Measurements from ENCODE around the gene PHOSPHO1.

The PHOSPHO1 gene

GRCh38 chr17:49217651-49218413 is 12.8 kb downstream of the PHOSPHO1 start:
- peak; percentile 84 for DNase-seq

- no peak for DNase-seq
These were observed 13.5 kb downstream of the PHOSPHO1 start for GRCh38 chr17:49216953-49217650.

GRCh38 chr17:49216482-49216881 is 14.1 kb downstream of the PHOSPHO1 start:
- no peak for DNase-seq

GRCh38 chr17:49214676-49215360 is 15.8 kb downstream of the PHOSPHO1 start:
- DNase-seq: no peak

GRCh38 chr17:49213847-49214246 is 16.7 kb downstream of the PHOSPHO1 start:
- no peak for DNase-seq

- no peak for DNase-seq
These were observed 17.2 kb downstream of the PHOSPHO1 start for GRCh38 chr17:49213399-49213798.

GRCh38 chr17:49210158-49211029 is 20.2 kb downstream of the PHOSPHO1 start, which contains the start of the genes ABI3 and GNGT2:
Gene ABI3, plus strand, starts transcription at chr17:49210707. Its CDS starts 18 bp downstream, at chr17:49210725.
Gene GNGT2, minus strand, starts transcription at chr17:49210574. Its CDS starts 3,152 bp downstream, at chr17:49207422.
- DNase-seq: peak; percentile 76

GRCh38 chr17:49209061-49209571 is 21.5 kb downstream of the PHOSPHO1 start:
- no peak for DNase-seq

- no peak for DNase-seq
These were observed 26.1 kb downstream of the PHOSPHO1 start for GRCh38 chr17:49204516-49204915.

GRCh38 chr17:49203796-49204195 is 26.8 kb downstream of the PHOSPHO1 start:
- DNase-seq: no peak

GRCh38 chr17:49201481-49201927 is 29.1 kb downstream of the PHOSPHO1 start:
- DNase-seq: no peak

- no peak for DNase-seq
These were observed 30.0 kb downstream of the PHOSPHO1 start for GRCh38 chr17:49200423-49201083.

GRCh38 chr17:49198211-49198610 is 32.4 kb downstream of the PHOSPHO1 start:
- DNase-seq: no peak

GRCh38 chr17:49197346-49197998 is 33.1 kb downstream of the PHOSPHO1 start:
- DNase-seq: no peak

GRCh38 chr17:49196520-49196919 is 34.1 kb downstream of the PHOSPHO1 start:
- DNase-seq: no peak

- no peak for DNase-seq
These were observed 34.8 kb downstream of the PHOSPHO1 start for GRCh38 chr17:49195751-49196150.

- no peak for DNase-seq
These were observed 36.3 kb downstream of the PHOSPHO1 start for GRCh38 chr17:49194297-49194607.

- DNase-seq: no peak
These were observed 36.9 kb downstream of the PHOSPHO1 start for GRCh38 chr17:49193513-49194296.

GRCh38 chr17:49191917-49192741 is 38.5 kb downstream of the PHOSPHO1 start:
- peak; percentile 90 for DNase-seq

All from CD4-positive, alpha-beta T cell treated with Interleukin-21 for 1 hour (primary cell).